AML-193 (cell line): ENCODE data around the gene ZFPM1.
"Not testable (repeated sequence)": the region's sequence is repeated elsewhere in the genome, so short reads cannot be mapped to it uniquely, and the experiment has no call there.

Experiments
- DNase-seq, 2 experiments: peaks; one replicate each; lab custom pipeline; 2025; lab: John Stamatoyannopoulos, UW

ZFPM1 gene

GRCh38 chr16:88453217-88453531, at the start of gene ZFPM1:
ZFPM1 (plus strand) TSS chr16:88453280; CDS start chr16:88453639, 359 bp downstream.
- no peak for DNase-seq

- no peak for DNase-seq
Measured at GRCh38 chr16:88403794-88404581, 49.1 kb upstream of the ZFPM1 start.

- no peak for DNase-seq
Measured at GRCh38 chr16:88404769-88405168, 48.3 kb upstream of the ZFPM1 start.

DNA sequence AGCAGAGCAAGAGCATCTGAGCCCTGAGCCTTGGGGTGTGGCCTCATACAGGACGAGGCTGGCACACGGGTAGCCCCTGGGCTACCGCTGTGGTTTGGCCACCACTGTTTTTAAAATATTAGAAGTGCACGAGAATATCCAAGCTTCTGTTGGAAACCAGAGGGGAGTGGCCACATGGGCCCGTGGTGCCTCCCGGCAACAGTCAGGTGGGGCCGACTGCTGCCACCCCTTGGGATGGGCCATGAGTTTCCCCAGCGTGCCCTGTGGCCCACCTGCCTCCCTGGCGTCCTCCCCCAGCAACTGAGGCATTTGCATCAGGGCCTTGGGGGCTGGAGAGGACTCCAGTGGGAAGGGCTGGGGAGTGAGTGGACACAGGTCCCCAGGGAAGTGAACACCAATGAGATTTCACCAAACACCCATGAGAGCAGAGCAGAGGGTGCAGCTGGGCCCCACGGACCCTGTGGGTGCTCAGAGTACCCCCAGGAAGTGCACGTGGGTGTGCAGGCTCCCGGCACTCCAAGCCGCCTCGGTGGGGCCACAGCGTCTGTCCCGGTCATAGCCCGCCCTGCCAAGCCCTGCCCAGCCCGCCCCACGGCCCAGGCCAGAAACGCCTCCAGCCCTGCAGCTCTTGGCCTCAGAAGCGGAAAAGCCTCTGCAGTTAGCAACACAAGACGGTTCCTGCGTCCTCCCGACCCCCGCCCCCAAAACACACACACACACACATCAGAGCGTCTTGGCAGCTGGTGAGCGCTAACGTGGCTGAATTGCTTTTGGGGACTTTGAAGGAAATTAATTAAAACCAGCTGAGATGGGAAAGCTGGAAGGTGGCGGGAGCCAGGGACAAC, 47.6 kb upstream of the ZFPM1 start:
- DNase-seq: no peak

DNA sequence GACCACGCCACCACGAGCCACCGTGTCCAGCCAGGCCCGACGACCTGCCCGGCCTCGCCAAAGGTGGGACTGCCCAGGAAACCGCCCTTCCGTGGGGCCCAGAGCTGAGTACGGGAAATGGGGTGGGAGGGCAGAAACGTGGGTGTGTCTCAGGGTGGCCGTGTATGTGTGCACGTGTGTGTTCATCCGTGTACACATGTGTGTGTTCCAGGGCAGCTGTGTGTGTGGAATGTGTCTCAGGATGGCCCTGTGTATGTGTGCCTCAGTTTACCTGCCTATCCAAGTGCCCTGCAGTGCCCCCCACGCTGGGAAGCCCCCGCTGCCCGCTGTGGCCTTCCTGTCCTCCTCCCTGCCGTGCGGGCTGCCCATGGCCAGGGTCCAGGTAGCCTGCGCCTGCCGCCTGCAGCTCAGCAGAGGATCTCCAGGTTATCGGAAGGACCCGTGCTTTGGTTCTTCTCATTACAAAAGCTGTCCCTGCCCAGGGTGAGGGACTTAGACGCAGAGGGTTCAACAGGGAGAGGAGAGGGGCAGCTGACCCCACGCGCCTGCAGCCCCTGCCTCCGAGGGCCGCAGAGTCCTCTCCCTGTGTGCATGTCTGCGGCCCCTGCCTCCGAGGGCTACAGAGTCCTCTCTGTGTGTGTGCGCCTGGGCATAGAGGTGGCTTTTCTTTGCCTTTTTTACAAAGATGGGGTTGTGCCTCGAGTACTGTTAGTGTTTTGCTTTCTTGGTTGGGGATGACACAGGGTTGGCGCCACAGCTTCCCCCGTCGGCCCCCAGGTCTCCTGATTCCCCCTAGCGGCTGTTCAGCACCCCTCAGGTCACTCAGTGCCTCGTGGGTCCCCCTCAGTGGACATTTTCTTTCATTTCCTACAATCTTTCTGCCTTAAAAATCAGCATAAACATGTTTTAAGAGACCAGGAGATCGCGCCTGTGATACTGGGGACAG, 46.7 kb upstream of the ZFPM1 start:
- no peak for DNase-seq

DNA sequence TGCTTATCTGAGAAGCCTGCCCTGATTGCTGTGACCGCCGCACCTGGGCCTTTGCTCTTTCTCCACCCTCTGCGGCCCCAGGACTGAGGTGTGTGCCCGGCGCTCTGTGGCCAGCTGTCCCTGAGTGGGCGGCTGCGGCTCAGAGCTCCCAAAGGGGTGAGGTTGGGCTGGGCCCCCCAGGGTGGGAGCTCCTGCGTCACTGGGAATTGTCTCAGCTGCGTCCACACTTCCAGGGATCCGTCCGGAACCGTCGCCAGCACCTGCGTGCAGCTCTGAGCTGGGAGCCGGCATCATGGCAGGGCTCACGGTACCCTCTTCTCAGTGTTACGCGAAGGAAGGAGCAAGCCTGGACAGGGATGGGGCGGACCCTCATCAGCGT, 46.0 kb upstream of the ZFPM1 start:
- DNase-seq: no peak

DNA sequence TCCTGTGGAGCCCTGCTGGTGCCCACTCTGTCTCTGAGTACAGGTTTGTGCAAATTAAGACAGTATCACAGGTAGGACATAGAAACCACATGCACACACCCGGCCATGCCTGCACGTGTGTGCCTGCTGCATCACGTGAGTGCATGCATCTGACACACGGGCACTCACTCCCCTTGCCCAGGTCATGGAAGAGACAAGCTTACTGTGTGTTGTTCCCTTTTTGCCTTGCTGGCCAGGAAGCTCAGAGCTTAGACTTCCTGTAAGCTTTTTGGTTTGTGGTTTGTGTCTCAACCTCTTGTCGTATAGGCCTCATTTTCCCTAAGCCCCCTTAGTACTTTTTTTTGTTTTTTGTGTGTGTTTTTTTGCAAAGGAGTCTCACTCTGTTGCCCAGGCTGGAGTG, 45.3 kb upstream of the ZFPM1 start:
- DNase-seq: peak; percentile 7 to 9

DNA sequence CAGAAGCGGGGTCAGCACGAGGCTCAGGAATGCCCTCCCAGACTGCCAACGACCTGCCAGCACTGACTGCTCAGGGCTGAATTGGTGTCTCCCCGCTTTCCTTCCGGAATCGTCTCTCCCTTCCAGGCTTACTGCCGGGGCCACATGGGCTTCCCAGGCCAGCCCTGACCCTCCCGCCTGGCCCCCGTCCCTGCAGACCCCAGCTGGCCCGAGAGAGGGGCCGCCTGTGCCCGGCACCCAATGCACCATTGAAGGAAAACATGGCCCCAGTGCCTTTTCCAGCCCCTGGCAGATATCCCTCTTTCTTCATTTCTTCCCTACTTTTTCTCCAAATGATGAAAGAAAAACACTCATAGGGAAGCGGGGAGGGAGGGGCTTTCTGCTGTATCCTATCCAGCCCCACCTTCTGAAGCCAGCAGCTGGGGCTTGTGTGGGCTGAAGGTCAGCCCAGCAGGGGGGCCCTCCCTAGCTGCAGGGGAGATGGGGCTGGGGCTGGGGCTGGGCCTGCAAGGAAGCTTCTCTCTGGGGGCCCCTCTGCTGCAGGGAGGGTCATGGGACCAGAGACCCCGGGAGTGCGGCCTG, 44.4 kb upstream of the ZFPM1 start:
- DNase-seq: no peak

DNA sequence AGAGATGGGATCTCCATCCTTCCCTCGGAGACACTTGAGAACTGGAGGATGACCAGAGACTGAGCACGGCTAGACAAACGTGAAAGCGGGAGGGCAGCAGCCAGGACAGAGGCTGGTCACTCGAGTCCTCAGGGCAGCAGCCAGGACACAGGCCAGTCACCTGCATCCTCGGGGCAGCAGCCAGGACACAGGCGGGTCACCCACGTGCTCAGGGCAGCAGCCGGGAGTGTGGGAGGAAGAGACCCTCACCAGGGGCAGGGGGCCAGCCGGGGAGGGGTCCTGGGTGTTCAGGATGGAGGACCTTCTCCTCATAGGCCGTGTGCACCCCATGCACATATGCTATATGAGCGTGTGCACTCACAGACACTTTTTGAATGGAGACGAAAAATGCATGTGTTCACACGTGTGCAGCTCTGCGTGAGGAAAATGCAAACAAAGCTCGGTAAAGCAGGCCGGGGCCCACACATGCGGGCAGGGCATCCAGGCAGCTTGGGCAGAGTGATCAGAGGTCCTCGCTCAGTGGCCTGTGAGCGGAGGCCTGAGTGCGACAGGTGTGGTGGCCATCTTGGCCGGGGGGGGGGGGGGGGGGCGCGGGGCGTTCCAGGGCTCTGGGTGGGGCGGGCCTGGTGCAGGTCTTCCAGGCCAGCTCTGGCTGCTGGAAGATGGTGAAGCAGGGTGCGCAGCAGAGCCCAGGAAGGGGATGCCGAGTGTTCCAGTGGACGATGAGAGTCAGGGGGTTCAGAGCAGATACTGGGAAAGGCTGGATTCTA, 43.6 kb upstream of the ZFPM1 start:
- no peak for DNase-seq

DNA sequence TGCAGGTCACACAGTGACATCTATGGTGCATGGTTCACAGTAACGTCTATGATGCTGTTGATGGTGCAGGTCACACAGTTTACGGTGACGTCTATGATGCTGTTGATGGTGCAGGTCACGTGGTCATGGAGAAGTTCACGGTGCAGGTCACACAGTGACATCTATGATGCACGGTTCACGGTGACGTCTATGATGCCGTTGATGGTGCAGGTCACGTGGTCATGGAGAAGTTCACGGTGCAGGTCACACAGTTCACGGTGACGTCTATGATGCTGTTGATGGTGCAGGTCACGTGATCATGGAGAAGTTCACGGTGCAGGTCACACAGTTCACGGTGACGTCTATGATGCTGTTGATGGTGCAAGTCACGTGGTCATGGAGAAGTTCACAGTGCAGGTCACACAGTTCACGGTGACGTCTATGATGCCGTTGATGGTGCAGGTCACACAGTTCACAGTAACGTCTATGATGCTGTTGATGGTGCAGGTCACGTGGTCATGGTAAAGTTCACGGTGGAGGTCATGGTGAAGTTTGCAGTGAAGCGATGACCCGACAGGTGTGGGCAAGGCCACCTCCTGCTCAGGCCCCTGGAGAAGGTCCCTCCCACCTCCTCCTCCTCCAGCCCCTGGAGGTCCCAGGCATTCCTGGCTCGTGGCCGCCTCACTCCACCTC, 42.6 kb upstream of the ZFPM1 start:
- DNase-seq: not testable (repeated sequence)

- DNase-seq: no peak
Measured at GRCh38 chr16:88411951-88412576, 41.0 kb upstream of the ZFPM1 start.

- DNase-seq: no peak
Measured at GRCh38 chr16:88412766-88413165, 40.3 kb upstream of the ZFPM1 start.

DNA sequence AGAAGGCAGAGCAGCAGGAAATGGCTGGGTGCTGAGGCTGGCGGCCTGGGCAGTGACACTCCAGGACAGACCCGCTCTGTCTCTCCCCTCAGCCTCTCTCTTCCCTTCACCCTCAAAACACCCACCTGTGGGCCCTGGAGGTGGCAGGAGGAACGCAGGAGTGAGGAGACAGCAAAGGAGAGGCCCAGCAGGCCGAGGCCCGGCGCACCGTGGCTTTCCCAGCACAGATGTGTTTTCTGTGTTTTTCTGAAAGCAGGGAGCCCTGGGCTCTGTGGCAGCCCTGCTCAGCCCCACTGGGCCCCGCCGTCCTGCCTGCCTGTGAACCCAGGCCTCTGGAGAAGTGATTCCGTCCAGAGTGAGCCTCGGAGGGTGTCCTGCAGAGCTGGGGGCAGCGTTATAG, 39.8 kb upstream of the ZFPM1 start:
- no peak for DNase-seq

DNA sequence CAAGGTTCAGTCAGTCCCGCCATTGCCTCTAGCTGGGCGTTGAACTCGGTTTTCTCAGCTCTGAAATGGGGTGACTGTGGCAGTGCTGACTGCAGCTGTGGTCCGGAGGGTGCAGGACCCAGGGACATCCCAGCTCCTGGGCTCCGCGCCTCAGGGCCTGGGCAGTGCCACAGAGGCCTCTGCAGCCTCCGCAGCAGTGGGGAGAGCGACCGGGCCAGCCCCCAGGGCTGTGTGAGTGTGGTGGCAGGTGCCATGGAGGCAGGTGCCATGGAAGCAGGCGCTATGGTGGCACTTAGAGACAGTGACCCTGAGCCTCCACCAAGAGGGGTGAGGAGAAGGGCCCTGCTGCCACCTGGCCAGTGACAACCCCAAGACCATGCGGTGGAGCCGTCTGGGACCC, 39.4 kb upstream of the ZFPM1 start:
- no peak for DNase-seq

DNA sequence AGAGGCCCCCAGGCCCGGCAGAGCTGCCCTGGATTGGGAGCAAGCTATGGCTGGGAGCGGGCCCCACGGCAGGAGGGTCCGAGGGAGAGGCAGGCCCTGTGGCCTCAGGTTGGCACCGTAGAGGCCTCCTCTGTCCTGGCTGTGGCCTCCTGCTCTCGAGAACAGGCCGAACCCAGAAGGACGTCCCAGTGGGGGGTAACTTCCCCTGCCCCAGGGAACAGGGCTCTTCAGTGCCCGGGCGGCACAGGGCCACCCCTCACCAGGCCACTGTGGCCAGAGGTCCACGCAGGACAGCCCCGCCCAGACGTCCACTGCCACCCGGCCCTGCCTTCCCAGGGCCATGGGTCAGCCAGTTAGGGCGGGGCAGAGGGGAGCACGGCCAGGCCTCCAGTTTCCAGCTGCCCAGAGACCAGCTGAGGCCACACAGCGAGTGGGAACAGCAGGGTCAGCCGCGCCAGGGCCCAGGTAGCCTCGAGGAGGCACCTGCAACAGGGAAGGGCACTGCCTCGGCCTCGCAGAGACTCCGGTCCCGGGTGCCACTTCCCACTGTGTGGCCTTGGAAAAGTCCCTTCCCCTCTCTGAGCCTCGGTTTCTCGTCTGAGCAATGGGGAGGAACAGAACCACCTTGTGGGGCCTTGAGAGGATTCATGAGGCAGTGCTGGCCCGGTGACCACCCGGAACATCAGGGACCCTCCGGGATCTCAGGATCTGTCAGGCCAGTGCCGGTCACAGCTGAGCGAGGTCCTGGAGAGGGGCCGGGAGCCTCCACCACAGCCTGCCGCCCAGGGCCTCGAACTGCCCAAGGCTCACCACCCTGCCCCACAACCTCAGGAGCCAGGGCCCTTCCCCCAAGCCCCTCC, 38.3 kb upstream of the ZFPM1 start:
- DNase-seq: no peak

DNA sequence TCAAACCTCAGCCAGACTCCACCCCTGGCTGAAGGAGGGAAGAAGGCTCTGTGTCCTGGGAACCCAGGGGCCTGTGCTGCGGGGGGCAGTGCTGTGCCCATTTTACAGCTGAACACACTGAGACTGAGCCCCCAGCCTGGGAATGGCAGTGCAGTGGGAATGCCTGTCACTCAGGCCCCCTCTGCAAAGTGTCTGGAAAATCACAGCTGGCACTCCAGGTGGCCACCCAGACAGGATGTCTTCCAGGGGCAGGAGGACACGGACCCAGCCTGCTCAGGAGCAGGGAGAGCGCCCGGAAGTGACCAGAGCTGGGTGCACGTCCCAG, 37.7 kb upstream of the ZFPM1 start:
- no peak for DNase-seq

DNA sequence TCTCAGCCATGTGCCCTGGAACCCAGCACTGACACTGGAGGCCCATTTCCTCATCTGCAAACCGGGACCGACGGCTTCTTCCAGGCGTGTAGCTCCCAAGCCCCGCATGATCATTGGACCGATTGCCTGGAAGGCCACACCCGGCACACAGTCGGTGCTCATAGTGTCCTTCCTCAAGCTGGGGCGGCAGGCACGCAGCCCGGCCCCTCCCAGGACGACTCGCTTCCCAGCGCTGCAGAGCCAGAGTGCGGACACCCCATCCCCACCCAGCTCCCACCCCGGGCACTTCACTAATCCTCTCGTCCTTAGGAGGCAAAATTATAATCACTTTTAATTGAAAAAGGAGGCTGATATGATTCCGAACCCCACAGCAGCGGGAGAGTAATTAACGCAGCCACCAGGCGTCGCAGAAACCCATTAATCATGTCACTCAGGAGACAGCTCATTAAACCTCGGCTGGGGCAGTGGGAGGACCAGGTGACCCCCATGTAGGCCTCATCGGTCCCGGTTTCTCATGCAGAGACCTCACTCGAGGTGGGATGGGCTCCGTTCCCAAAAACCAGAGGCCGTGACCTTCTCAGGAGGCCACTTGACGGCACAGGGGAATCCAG, 37.3 kb upstream of the ZFPM1 start:
- no peak for DNase-seq

- no peak for DNase-seq
Measured at GRCh38 chr16:88416686-88417085, 36.4 kb upstream of the ZFPM1 start.
